ENCODE data around the gene MARCHF3.

The MARCHF3 gene

DNA sequence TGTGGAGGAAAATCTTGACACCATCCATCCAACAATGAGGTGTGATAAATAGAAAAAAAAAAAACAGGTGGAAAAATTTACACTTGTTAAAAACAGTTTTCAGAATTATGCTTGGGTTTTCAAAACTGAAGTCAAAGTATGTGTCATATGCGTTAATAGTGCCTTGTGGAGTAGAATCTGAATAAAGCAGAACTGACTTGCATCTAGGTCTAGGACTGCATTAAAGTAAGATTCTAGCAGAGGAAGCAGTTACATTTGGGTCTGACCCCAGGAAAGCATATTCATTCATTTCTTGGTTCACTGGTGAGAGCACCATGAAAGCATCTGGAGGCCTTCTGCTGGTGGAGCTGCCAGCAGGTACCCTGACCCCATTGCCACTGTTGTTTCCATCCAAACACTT is 89.0 kb downstream of the MARCHF3 start:
- DNase-seq = no peak
- H3K79me2 ChIP-seq (ENCODE audit: low read length) = no peaks in the 10 kb centered on the region
- no peak overlapping the region for H3K4me2 ChIP-seq (ENCODE audit: low read depth, low read length)
- no peak overlapping the region for H3K27ac ChIP-seq (ENCODE audit: low read length)
- no peaks in the 10 kb centered on the region for H3K9me2 ChIP-seq (replicated peaks; ENCODE audit: insufficient read depth, low read length)
- H3F3A ChIP-seq (ENCODE audit: insufficient read depth, low read length) = no peaks in the 10 kb centered on the region
- no peaks in the 10 kb centered on the region for H3K4me1 ChIP-seq (ENCODE audit: low read length)
- no peaks in the 10 kb centered on the region for H4K20me1 ChIP-seq (ENCODE audit: insufficient read depth, low read length)
- H2AFZ ChIP-seq (ENCODE audit: low read length) = no peak overlapping the region
- H3K27me3 ChIP-seq (replicated peaks; ENCODE audit: insufficient read depth, low read length) = no peaks in the 10 kb centered on the region
- no peak overlapping the region for H3K4me3 ChIP-seq (ENCODE audit: low read length)
- TF ChIP-seq, protein P1, sequence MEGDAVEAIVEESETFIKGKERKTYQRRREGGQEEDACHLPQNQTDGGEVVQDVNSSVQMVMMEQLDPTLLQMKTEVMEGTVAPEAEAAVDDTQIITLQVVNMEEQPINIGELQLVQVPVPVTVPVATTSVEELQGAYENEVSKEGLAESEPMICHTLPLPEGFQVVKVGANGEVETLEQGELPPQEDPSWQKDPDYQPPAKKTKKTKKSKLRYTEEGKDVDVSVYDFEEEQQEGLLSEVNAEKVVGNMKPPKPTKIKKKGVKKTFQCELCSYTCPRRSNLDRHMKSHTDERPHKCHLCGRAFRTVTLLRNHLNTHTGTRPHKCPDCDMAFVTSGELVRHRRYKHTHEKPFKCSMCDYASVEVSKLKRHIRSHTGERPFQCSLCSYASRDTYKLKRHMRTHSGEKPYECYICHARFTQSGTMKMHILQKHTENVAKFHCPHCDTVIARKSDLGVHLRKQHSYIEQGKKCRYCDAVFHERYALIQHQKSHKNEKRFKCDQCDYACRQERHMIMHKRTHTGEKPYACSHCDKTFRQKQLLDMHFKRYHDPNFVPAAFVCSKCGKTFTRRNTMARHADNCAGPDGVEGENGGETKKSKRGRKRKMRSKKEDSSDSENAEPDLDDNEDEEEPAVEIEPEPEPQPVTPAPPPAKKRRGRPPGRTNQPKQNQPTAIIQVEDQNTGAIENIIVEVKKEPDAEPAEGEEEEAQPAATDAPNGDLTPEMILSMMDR (IDR thresholded peaks at IDR 0.05; ENCODE audit: low read length) = no peak
- TF ChIP-seq EZH2phosphoT487 (IDR thresholded peaks at IDR 0.05; ENCODE audit: low read length) (no peak), EZH2 (optimal IDR thresholded peaks at IDR 0.05; ENCODE audit: low read depth, low read length) (no peak)
- H3K9ac ChIP-seq (ENCODE audit: low read length) = no peak overlapping the region
- H3K9me3 ChIP-seq (replicated peaks; ENCODE audit: insufficient read depth, low read length) = no peaks in the 10 kb centered on the region
- no peaks in the 10 kb centered on the region for H3K36me3 ChIP-seq (replicated peaks; ENCODE audit: insufficient read depth, low read length)

DNA sequence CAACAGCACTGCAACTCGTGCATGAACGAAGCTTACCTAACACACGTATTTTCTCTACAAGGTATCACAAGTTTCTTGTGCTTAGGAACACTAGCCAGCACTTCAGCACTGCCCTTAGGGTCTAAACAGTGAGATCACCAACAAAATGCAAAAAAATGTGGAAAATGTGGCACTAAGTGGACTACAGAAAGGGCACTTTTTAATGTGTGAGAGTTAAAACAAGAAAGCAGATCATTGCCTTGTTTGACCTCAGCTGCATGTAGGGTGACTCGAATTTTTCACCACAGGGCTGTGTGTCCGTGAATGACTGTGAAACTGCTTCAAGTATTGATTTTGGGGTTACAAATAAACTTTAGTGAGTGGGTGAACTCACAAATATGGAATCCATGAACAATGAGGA is 90.5 kb downstream of the MARCHF3 start:
- no peak overlapping the region for H3K9ac ChIP-seq (ENCODE audit: low read length)
- no peaks in the 10 kb centered on the region for H3K9me3 ChIP-seq (replicated peaks; ENCODE audit: insufficient read depth, low read length)
- no peak overlapping the region for H3K4me3 ChIP-seq (ENCODE audit: low read length)
- no peaks in the 10 kb centered on the region for H4K20me1 ChIP-seq (ENCODE audit: insufficient read depth, low read length)
- TF ChIP-seq, protein P1 (IDR thresholded peaks at IDR 0.05; ENCODE audit: low read length) = no peak
- TF ChIP-seq EZH2phosphoT487 (IDR thresholded peaks at IDR 0.05; ENCODE audit: low read length) = no peak
- no peak for TF ChIP-seq EZH2 (optimal IDR thresholded peaks at IDR 0.05; ENCODE audit: low read depth, low read length)
- no peaks in the 10 kb centered on the region for H3F3A ChIP-seq (ENCODE audit: insufficient read depth, low read length)
- H3K27me3 ChIP-seq (replicated peaks; ENCODE audit: insufficient read depth, low read length) = no peaks in the 10 kb centered on the region
- no peak overlapping the region for H3K27ac ChIP-seq (ENCODE audit: low read length)
- no peak overlapping the region for H2AFZ ChIP-seq (ENCODE audit: low read length)
- DNase-seq = no peak
- H3K4me1 ChIP-seq (ENCODE audit: low read length) = no peaks in the 10 kb centered on the region
- no peaks in the 10 kb centered on the region for H3K9me2 ChIP-seq (replicated peaks; ENCODE audit: insufficient read depth, low read length)
- H3K4me2 ChIP-seq (ENCODE audit: low read depth, low read length) = no peak overlapping the region
- no peaks in the 10 kb centered on the region for H3K79me2 ChIP-seq (ENCODE audit: low read length)
- no peaks in the 10 kb centered on the region for H3K36me3 ChIP-seq (replicated peaks; ENCODE audit: insufficient read depth, low read length)

DNA sequence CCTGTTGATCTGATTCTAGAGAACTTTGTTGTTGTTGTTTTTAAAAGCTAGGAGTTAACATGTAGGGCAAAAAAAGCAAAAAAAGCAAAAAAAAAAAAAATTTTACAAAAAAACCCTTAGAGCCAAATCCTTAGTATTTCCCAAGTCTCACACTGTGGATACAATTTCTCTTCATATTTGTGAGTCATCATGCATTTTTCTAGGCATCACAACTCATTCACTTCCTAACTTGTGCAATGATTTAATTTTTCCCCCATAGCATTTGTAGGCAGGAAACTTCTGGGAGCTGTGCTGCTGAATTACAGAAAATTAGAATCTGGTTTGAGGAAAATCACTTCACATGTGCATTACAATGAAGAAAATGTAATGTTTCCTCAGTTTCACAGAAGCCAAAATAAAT is 91.9 kb downstream of the MARCHF3 start:
- H3K27me3 ChIP-seq (replicated peaks; ENCODE audit: insufficient read depth, low read length) = no peaks in the 10 kb centered on the region
- no peak for DNase-seq
- H3K27ac ChIP-seq (ENCODE audit: low read length) = no peak overlapping the region
- no peaks in the 10 kb centered on the region for H3F3A ChIP-seq (ENCODE audit: insufficient read depth, low read length)
- no peaks in the 10 kb centered on the region for H3K4me1 ChIP-seq (ENCODE audit: low read length)
- H4K20me1 ChIP-seq (ENCODE audit: insufficient read depth, low read length) = no peaks in the 10 kb centered on the region
- H3K9ac ChIP-seq (ENCODE audit: low read length) = no peak overlapping the region
- H3K9me2 ChIP-seq (replicated peaks; ENCODE audit: insufficient read depth, low read length) = no peaks in the 10 kb centered on the region
- no peak overlapping the region for H3K4me2 ChIP-seq (ENCODE audit: low read depth, low read length)
- H3K79me2 ChIP-seq (ENCODE audit: low read length) = no peaks in the 10 kb centered on the region
- H3K9me3 ChIP-seq (replicated peaks; ENCODE audit: insufficient read depth, low read length) = no peaks in the 10 kb centered on the region
- H3K36me3 ChIP-seq (replicated peaks; ENCODE audit: insufficient read depth, low read length) = no peaks in the 10 kb centered on the region
- TF ChIP-seq EZH2phosphoT487 (IDR thresholded peaks at IDR 0.05; ENCODE audit: low read length) = no peak
- no peak for TF ChIP-seq EZH2 (optimal IDR thresholded peaks at IDR 0.05; ENCODE audit: low read depth, low read length)
- TF ChIP-seq, protein P1 (IDR thresholded peaks at IDR 0.05; ENCODE audit: low read length) = no peak
- H3K4me3 ChIP-seq (ENCODE audit: low read length) = no peak overlapping the region
- no peak overlapping the region for H2AFZ ChIP-seq (ENCODE audit: low read length)

Data from MM.1S (cell line).